ENCODE measurements around the gene GSTM3.

The GSTM3 gene

DNA sequence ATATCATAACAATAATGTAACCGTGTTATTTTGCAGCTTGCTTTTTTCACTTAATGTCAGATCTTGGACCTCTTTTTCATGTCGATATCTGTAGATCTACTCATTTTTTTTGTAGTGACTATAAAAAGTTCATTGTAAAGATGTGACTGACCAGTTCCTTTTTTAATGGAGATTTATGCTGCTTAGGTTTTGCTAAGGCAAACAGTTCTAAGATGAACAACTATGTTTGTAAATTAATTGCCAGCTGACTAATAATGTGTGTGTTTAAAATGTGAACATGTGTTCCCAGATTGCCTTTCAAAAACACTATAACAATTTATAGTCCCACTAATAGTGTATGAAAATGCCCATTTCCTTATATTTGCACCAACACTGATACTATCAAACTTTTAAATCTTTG is 41.0 kb upstream of the GSTM3 start:
- no peak for DNase-seq (ENCODE audit: extremely low read depth, low read depth)
- TF ChIP-seq, protein P1, sequence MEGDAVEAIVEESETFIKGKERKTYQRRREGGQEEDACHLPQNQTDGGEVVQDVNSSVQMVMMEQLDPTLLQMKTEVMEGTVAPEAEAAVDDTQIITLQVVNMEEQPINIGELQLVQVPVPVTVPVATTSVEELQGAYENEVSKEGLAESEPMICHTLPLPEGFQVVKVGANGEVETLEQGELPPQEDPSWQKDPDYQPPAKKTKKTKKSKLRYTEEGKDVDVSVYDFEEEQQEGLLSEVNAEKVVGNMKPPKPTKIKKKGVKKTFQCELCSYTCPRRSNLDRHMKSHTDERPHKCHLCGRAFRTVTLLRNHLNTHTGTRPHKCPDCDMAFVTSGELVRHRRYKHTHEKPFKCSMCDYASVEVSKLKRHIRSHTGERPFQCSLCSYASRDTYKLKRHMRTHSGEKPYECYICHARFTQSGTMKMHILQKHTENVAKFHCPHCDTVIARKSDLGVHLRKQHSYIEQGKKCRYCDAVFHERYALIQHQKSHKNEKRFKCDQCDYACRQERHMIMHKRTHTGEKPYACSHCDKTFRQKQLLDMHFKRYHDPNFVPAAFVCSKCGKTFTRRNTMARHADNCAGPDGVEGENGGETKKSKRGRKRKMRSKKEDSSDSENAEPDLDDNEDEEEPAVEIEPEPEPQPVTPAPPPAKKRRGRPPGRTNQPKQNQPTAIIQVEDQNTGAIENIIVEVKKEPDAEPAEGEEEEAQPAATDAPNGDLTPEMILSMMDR (IDR thresholded peaks at IDR 0.05; ENCODE audit: low read depth, low read length) = no peak

DNA sequence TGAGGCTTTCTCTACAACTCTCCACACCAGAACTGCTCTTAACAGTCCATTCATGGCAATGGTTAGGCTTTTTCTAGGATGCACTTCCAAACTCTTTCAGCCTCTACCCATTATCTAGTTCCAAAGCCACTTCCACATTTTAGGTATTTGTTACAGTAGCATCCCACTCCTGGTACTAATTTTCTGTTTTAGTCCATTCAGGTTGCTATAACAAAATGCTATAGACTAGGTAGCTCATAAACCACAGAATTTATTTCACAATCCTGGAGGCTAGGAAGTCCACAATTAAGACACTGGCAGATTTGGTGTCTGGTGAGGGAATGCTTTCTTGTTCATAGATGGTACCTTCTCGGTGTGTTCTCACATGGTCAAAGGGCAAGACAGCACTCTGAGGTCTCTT is 40.1 kb upstream of the GSTM3 start:
- TF ChIP-seq, protein P1 (IDR thresholded peaks at IDR 0.05; ENCODE audit: low read depth, low read length) = no peak
- no peak for DNase-seq (ENCODE audit: extremely low read depth, low read depth)

DNA sequence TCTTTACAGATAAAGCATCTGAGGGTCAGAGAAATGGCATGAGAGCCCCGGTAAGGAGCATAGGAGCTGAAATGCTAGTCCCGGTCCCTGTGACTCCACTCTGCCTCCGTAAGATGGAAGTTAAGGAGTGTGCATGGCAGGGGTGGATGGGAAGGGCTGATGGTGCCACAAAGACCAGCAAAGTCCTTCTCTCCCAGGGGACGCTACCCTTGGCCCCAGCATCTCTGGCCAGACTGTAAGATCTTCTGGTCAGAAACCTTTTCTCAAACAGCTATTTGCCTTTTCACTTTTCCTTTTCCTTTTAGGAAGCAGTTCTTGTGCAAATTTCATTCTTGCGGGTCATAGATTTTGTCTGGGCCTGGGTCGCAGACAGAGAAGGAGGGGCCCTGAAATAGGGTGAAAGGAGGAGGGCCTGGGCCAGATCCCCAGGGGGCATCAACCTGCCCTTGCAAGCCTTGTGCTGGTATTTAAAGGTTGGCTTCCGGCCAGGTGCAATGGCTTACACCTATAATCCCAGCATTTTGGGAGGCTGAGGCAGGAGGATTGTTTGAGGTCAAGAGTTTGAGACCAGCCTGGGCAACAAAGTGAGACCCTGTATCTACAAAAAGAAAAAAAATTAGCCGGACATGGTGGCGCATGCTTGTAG is 37.3 kb upstream of the GSTM3 start:
- no peak for DNase-seq (ENCODE audit: extremely low read depth, low read depth)
- TF ChIP-seq, protein P1 (IDR thresholded peaks at IDR 0.05; ENCODE audit: low read depth, low read length) = no peak

DNA sequence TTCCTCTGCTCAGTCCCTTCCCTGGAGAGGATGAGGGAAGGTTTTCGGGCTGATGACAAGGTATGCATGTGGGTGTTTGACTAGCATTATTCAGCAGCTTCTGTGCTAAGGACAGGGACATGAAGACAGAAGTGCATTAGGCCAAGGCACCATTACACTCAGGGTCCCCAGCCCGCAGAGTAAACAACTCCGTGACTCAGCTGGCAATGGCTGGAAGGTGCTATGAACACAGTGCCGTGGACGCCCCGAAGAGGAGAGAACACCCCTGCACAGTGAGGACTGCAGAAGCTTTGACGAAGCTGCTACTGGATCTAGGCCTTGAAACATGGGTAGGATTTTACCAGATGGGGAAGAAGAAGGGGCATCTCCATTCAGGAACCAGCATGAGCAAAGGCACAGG is 36.6 kb upstream of the GSTM3 start:
- TF ChIP-seq, protein P1 (IDR thresholded peaks at IDR 0.05; ENCODE audit: low read depth, low read length) = no peak
- no peak for DNase-seq (ENCODE audit: extremely low read depth, low read depth)

DNA sequence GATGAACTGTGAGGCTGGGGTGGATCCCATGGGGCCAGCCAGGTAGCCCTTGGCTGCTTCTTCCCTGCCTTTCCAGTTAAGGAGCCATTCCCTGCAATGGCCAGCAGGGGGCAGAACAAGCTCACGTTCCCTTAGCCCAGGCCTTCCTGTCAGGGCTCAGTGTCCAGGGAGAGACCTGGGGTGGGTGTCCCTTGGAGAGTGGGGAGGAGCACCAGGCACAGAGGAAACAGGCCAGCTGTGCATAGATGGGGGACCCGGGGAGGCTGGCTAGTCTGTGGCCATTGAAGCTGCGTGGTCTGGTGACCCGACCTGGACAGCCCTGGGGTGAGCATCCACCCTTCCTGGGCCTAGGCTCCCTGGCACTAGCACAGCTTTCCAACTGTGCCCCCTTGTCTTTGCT is 36.1 kb upstream of the GSTM3 start:
- TF ChIP-seq, protein P1 (IDR thresholded peaks at IDR 0.05; ENCODE audit: low read depth, low read length) = peak; percentile 95
- peak; percentile 56 for DNase-seq (ENCODE audit: extremely low read depth, low read depth)

DNA sequence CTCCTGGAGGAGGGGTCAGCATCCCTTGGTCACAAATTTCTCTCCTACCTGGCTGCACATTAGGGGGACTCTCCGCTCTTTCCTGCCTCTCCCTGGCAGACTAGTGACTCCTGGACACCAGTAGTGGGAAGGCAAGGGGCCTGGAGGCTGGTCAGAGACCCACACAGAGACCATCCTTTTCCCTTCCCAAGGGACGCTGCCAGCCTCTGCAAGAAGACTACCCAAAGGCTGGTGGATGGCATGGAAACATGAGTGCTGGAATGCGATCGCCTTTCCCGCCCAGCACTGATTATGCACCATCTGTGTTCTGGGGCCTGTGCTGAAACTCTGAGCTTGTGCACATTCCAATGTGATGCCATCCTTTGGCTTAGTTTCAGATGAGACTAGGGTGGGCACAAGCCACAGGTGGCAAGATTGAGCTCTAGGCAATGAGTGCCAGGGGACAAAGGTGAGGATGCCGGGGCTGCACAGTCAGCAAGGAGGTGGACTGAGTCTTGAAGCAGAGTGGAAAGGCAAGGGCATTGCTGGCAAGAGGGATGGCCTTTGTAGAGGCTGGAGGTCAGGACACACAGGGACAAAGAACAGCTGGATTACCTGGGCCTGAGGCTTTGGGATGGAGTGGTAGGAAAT is 35.5 kb upstream of the GSTM3 start:
- TF ChIP-seq, protein P1 (IDR thresholded peaks at IDR 0.05; ENCODE audit: low read depth, low read length) = no peak; the same call in 1 of the 2 replicates

DNA sequence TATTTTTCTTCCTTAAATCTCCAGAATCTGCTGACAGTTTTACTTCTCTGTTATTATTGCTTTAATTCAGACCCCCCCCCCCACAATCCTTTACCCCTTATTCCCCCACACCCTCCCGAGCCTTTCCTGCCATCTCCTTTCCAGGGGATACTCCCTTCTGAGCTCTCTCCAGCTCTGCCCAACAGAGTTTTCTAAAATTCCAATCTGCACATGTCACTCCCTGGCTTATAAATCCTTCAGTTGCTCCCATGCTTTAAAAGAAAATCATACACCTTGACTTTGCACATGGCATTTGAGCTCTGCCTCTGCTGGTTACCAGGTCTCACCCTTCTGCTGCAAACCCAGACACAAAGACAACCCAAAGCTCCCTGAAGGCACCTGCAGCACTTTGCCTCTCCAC is 34.6 kb upstream of the GSTM3 start:
- TF ChIP-seq, protein P1 (IDR thresholded peaks at IDR 0.05; ENCODE audit: low read depth, low read length) = no peak
- no peak for DNase-seq (ENCODE audit: extremely low read depth, low read depth)

More for the DNA sequence above, 35.5 kb upstream of the GSTM3 start:
- no peak for DNase-seq (ENCODE audit: extremely low read depth, low read depth)

Measured in AG09319 (cell line).